Esophagus muscularis mucosa (tissue), 4 donors: ENCODE data around the gene NEMP2. TPM values are rescaled to one million over a fixed set of nuclear protein-coding genes. Genes with fewer than 3 reads are reported as not detected.

Experiments
- DNase-seq: peaks from one replicate; pipeline ENCODE4 v3.0.0-alpha.2; 2017; ENCODE audit errors: extremely low spot score
- H3K27ac ChIP-seq, 4 donors: fragments of 200-600 bp; sonication (generic); replicated peaks in 1 of 4; 1 replicate in 3 of 4; 2 replicates in 1 of 4; pipeline ENCODE4 v1.5.1; 2016 to 2019; ENCODE audit warnings: mild to moderate bottlenecking in 1 of 4
- H3K27me3 ChIP-seq, 4 donors: fragments of 200-600 bp; sonication (generic); one replicate each; pipeline versions ENCODE4 v1.5.1 to v1.6.0; 2016 to 2019
- H3K36me3 ChIP-seq, 4 donors: fragments of 200-600 bp; sonication (generic); one replicate each; pipeline ENCODE4 v1.5.1; 2016 to 2019
- H3K4me1 ChIP-seq, 4 donors: fragments of 200-600 bp; sonication (generic); one replicate each; pipeline ENCODE4 v1.5.1; 2016 to 2019
- H3K4me3 ChIP-seq, 4 donors: fragments of 200-600 bp; sonication (generic); 1 replicate in 2 of 4; 2 replicates in 2 of 4; pipeline ENCODE4 v1.5.1; 2016 to 2019; ENCODE audit warnings: mild to moderate bottlenecking in 4 of 4, moderate library complexity in 1 of 4
- H3K9me3 ChIP-seq, 4 donors: fragments of 200-600 bp; sonication (generic); 1 replicate in 3 of 4; 2 replicates in 1 of 4; pipeline ENCODE4 v1.5.1; 2016 to 2019
- EP300 ChIP-seq: sonication (generic); formaldehyde crosslinking; IDR thresholded peaks from one replicate; pipeline ENCODE4 v1.6.1; 2017; ENCODE audit warnings: antibody characterized with exemption
- POLR2A ChIP-seq: fragments of 450-650 bp; IDR thresholded peaks from one replicate; pipeline ENCODE4 v1.6.1; 2017; ENCODE audit warnings: antibody characterized with exemption, moderate library complexity, mild to moderate bottlenecking, low read depth
- POLR2AphosphoS5 ChIP-seq, 2 donors: sonication (generic); formaldehyde crosslinking; IDR thresholded peaks; one replicate each; pipeline ENCODE4 v1.6.1; 2017; ENCODE audit warnings: antibody characterized with exemption in 2 of 2
- WGBS: methylation state at CpG from one replicate; pipeline ENCODE4 v1.1.5; 2018; 5-methylcytosine and 5-hydroxymethylcytosine counted together
- intact Hi-C: fragments of 100-400 bp; cut with DNase I; formaldehyde crosslinking; loops from one replicate; pipeline ENCODE4 v1.15.1; 2023
- total RNA-seq, 4 donors: library from RNA; depleted of rRNA; stranded (reverse); fragments of >200 nt; gene quantifications; one replicate each; pipeline versions ENCODE4 v1.1.0 to v1.2.1, GENCODE V29; 2016
- TF ChIP-seq, protein P1 (sequence below), 3 experiments: fragments of 200-600 bp in 2 of 3; fragments of 450-650 bp in 1 of 3; sonication (generic) in 2 of 3; IDR thresholded peaks; one replicate each; pipeline ENCODE4 v1.5.1; 2017 to 2019; ENCODE audit warnings: antibody characterized with exemption in 3 of 3, mild to moderate bottlenecking in 2 of 3, moderate library complexity in 1 of 3

NEMP2 gene, protein sequence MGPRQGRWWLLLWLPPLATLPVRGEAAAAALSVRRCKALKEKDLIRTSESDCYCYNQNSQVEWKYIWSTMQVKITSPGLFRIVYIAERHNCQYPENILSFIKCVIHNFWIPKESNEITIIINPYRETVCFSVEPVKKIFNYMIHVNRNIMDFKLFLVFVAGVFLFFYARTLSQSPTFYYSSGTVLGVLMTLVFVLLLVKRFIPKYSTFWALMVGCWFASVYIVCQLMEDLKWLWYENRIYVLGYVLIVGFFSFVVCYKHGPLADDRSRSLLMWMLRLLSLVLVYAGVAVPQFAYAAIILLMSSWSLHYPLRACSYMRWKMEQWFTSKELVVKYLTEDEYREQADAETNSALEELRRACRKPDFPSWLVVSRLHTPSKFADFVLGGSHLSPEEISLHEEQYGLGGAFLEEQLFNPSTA
- 1 to 10 TPM; 2.5 to 5.7 (median 4.3) TPM for total RNA-seq

DNA sequence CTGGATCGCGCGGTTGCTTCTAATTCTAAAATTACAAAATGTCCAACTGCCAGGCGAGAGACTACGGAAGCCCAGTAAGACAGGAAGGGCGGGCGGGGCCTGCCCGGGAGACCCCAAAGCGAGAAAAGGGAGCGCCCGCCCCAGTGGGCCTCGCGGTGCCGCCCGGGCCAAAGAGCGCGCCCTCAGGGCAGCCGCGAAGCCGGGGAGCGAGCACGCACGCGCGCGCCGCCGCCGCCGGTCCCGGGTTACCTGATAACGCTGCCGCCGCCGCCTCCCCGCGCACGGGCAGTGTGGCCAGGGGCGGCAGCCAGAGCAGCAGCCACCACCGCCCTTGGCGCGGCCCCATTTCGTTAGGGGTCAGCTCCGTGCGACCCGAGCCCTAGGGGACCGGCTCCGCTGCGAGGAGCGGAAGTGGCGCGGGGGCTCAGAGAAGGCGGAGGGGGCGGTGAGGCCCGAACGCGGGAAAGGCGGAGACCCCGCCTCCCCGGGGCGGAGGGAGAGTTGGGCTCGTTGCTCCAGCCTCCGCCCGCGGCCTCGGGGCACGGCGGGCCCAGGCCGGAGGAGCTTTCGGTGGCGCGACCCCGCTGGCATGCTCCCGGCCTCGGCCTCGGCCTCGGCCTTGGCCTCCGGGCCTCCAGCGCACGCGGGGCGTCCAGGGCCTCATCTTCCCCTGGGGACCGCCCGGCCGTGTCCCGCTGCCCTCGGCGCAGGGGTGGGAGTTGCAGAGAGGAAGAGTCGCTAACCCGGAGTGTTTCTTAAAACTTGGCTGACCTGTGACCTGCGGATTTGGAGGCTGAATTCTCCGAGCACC is at the start of gene NEMP2:
Gene NEMP2 (minus strand): TSS at position 413 of the 811 bp plus-strand sequence. CDS start 67 bp downstream, at position 346.
- WGBS = under 1% methylated on average over 20 of the region's 92 CpGs
- intact Hi-C loops = loop anchor here (5.0 kb wide), 2 partner anchors 38 to 123 kb away; no protein-coding TSS in a partner anchor
- Histone ChIP-seq H3K36me3 (no peaks in the 10 kb centered on the region), H3K9me3 (peaks cover 0 to 20% (median 4%) of the 10 kb centered on the region in 4 donors), H3K27me3 (no peaks in the 10 kb centered on the region), H3K4me3 (peak within 1 kb of the TSS; percentile 75 to 84 (median 82)), H3K27ac (peak within 1 kb of the TSS; percentile 96 to 98 (median 98)), H3K4me1 (peaks cover 15 to 40% (median 28%) of the 10 kb centered on the region in 4 donors)
- DNase-seq = peak; percentile 94
- TF ChIP-seq POLR2AphosphoS5 (IDR thresholded peaks at IDR 0.05) = peak; percentile 68 to 78
- TF ChIP-seq POLR2A = no peak

- no peaks in the 10 kb centered on the region for H3K36me3 ChIP-seq
- peak; percentile 74 for DNase-seq
- WGBS = 91% methylated on average over 4 of the region's 4 CpGs
- H3K4me3 ChIP-seq = no peak overlapping the region
- H3K9me3 ChIP-seq = no peaks in the 10 kb centered on the region
- H3K27ac ChIP-seq = peak overlapping the region in 2 of 4 donors; percentile 50 to 61
- H3K27me3 ChIP-seq = no peaks in the 10 kb centered on the region
- TF ChIP-seq, protein P1, sequence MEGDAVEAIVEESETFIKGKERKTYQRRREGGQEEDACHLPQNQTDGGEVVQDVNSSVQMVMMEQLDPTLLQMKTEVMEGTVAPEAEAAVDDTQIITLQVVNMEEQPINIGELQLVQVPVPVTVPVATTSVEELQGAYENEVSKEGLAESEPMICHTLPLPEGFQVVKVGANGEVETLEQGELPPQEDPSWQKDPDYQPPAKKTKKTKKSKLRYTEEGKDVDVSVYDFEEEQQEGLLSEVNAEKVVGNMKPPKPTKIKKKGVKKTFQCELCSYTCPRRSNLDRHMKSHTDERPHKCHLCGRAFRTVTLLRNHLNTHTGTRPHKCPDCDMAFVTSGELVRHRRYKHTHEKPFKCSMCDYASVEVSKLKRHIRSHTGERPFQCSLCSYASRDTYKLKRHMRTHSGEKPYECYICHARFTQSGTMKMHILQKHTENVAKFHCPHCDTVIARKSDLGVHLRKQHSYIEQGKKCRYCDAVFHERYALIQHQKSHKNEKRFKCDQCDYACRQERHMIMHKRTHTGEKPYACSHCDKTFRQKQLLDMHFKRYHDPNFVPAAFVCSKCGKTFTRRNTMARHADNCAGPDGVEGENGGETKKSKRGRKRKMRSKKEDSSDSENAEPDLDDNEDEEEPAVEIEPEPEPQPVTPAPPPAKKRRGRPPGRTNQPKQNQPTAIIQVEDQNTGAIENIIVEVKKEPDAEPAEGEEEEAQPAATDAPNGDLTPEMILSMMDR (IDR thresholded peaks at IDR 0.05) = no peak
- TF ChIP-seq POLR2AphosphoS5 (IDR thresholded peaks at IDR 0.05) (no peak), EP300 (no peak), POLR2A (no peak)
- H3K4me1 ChIP-seq = peaks cover 18 to 24% (median 22%) of the 10 kb centered on the region in 4 donors
- intact Hi-C loops = loop anchor here (5.0 kb wide), 1 partner anchor 44 kb away; no protein-coding TSS in a partner anchor
Observed at GRCh38 chr2:190583507-190584337, 49.2 kb upstream of the NEMP2 start.

DNA sequence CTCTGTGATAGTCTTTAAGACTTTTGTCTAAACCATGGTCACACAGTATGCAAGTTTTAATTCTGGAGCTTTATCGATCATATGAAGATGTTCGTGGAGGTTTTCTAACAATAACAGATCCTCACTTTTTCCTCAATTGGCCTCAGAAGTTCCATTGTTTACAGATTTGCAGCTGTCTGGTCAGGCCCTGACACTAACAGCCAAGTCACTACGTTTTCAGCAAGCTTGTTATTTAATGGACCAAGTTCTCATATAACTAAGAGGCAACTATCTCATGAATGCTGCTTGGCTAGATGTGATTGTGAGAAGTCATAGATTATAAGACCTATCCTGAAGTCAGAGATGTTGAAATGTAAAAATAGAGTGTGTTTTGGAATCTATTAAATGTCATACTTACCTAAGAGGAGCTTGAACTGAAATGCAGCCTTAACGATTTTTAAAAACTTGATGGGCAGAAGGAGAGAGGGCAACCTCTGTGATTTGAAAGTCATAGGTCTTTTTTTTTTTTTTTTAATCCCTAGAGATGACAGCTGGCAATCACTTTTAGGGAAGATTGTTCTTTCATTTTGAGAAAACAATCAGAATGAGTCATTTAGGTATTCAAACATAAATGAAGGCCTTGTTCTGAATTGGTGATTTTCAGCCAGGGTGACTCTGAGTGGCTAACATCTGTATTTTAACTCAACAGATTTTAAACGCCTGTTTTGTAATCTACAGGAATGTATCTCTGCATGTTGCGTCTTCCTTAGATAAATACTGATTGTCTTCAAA is 48.4 kb upstream of the NEMP2 start:
- no peaks in the 10 kb centered on the region for H3K36me3 ChIP-seq
- peaks cover 25 to 32% (median 30%) of the 10 kb centered on the region in 4 donors for H3K4me1 ChIP-seq
- no peak overlapping the region for H3K4me3 ChIP-seq
- DNase-seq = peak; percentile 24
- H3K9me3 ChIP-seq = no peaks in the 10 kb centered on the region
- WGBS = 55% methylated on average over 6 of the region's 6 CpGs
- H3K27ac ChIP-seq = peak overlapping the region; percentile 24 to 61 (median 50)
- intact Hi-C loops = loop anchor here (5.0 kb wide), 1 partner anchor 44 kb away; no protein-coding TSS in a partner anchor
- H3K27me3 ChIP-seq = no peaks in the 10 kb centered on the region
- TF ChIP-seq POLR2A = no peak
- TF ChIP-seq EP300 = no peak
- TF ChIP-seq, protein P1 (IDR thresholded peaks at IDR 0.05) = no peak
- no peak for TF ChIP-seq POLR2AphosphoS5 (IDR thresholded peaks at IDR 0.05)

DNA sequence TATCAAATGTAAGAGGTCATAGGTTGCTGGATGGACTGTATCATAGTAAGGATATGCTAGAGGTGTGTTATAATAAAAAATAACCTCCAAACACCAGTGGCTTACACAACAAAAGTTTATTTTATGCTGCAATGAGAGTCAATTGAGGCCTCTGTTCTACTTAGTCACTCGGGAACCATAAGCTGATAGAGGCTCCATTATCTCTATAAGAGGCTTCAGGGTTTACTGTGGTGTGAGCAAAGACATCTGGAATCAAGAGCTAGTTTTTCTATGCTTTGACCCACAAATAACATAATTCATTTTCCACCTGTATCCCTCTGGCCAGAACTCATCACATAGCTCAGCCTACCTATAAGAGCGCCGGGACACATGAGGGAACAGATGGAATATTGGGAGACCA is 47.5 kb upstream of the NEMP2 start:
- peak overlapping the region in 2 of 4 donors; percentile 49 to 50 for H3K27ac ChIP-seq
- intact Hi-C loops = loop anchor here (5.0 kb wide), 1 partner anchor 45 kb away; no protein-coding TSS in a partner anchor

More for the DNA sequence above, 47.5 kb upstream of the NEMP2 start:
- 96% methylated on average over 3 of the region's 3 CpGs for WGBS
- Histone ChIP-seq H3K4me3 (no peak overlapping the region), H3K4me1 (peaks cover 28 to 40% (median 37%) of the 10 kb centered on the region in 4 donors), H3K27me3 (no peaks in the 10 kb centered on the region), H3K9me3 (no peaks in the 10 kb centered on the region), H3K36me3 (no peaks in the 10 kb centered on the region)
- TF ChIP-seq, protein P1 (IDR thresholded peaks at IDR 0.05) = no peak
- TF ChIP-seq POLR2AphosphoS5 (IDR thresholded peaks at IDR 0.05) = no peak
- no peak for TF ChIP-seq POLR2A
- TF ChIP-seq EP300 = no peak
- DNase-seq = peak; percentile 5
